Coronary artery (tissue), 2 donors: ENCODE results near the gene ANO1.

Experiments
- DNase-seq: peaks from one replicate; pipeline ENCODE4 v3.0.0-alpha.2; 2017; ENCODE audit warnings: low spot score
- H3K27ac ChIP-seq, 2 donors: fragments of 200-600 bp; sonication (generic); one replicate each; pipeline ENCODE4 v1.5.1; 2016 to 2019
- H3K4me3 ChIP-seq: fragments of 200-600 bp; sonication (generic); 2 replicates; pipeline ENCODE4 v1.5.1; 2016; ENCODE audit warnings: mild to moderate bottlenecking, moderate library complexity
- TF ChIP-seq, protein P1 (sequence below): fragments of 200-600 bp; sonication (generic); IDR thresholded peaks from one replicate; pipeline ENCODE4 v1.5.1; 2019; ENCODE audit warnings: antibody characterized with exemption

Gene ANO1

DNA sequence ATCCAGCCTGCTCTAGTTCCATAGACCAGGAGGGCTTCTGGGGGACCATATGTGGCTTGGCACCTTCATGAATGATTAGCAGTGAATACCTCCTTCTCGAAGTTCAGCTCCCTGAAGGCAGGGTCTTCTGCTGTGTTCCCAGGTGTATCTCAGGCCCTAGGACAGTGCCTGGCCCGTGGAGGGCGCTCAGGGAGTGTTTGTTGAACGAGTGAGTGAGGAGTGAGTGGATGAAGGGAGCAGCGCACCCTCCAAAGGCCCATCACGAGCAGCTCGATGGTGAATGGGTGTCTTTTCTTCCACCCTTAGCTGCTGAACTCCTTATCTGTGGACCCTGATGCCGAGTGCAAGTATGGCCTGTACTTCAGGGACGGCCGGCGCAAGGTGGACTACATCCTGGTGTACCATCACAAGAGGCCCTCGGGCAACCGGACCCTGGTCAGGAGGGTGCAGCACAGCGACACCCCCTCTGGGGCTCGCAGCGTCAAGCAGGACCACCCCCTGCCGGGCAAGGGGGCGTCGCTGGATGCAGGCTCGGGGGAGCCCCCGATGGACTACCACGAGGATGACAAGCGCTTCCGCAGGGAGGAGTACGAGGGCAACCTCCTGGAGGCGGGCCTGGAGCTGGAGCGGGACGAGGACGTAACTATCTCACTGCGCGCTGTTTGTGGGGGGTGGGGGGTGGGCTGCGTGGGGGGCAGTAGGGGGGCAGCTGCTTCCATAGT lies 9.5 kb downstream of the ANO1 start:
- no peak for DNase-seq
- Histone ChIP-seq H3K27ac (peak overlapping the region in 1 of 2 donors; percentile 31), H3K4me3 (no peak overlapping the region)
- TF ChIP-seq, protein P1, sequence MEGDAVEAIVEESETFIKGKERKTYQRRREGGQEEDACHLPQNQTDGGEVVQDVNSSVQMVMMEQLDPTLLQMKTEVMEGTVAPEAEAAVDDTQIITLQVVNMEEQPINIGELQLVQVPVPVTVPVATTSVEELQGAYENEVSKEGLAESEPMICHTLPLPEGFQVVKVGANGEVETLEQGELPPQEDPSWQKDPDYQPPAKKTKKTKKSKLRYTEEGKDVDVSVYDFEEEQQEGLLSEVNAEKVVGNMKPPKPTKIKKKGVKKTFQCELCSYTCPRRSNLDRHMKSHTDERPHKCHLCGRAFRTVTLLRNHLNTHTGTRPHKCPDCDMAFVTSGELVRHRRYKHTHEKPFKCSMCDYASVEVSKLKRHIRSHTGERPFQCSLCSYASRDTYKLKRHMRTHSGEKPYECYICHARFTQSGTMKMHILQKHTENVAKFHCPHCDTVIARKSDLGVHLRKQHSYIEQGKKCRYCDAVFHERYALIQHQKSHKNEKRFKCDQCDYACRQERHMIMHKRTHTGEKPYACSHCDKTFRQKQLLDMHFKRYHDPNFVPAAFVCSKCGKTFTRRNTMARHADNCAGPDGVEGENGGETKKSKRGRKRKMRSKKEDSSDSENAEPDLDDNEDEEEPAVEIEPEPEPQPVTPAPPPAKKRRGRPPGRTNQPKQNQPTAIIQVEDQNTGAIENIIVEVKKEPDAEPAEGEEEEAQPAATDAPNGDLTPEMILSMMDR = no peak

DNA sequence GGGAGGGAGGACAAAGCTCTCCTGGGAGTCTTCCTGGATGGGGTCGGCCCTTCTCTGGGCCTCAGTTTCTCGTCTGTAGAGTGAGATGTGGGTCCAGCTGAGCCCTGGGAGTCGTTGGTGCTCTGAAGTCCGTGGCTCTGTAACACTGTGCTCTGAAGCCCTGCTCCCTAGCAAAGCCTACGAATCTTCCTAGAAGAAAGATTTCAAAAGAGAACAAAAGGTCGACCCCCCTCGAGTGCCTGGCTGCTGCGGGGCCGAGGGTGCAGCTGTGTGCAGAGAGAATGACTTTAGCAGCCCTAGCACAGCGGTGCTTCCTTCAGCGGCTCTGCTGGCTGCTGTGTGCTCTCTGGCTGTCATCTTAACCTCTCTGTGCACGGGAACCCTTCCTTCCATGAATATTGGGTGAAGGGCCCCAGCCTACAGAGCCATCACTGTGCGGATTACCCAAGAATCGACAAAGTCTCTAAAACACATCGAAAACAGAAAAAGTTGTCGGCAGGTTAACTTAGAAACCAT lies 10.7 kb downstream of the ANO1 start:
- TF ChIP-seq, protein P1 = no peak
- Histone ChIP-seq H3K27ac (no peak overlapping the region), H3K4me3 (no peak overlapping the region)
- DNase-seq = no peak

DNA sequence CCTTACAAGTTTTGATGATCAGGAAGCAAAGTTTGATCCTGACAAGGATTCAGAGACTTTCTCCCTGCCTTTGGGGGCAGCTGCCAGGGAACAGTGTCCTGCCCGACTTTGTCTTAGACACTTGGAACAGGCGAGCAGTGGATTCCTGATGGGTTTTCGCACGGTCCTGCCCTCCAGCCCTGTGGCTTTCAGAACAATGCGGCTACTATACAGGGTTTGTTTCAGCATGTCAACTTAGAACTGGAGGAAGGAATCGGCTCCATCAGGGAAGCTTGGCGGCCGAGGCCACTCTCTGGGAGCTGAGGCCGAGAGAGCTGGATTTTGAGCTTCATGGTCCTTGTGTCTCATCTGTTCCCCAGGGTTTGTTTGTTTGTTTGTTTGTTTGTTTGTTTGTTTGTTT lies 11.5 kb downstream of the ANO1 start:
- DNase-seq = no peak
- peak overlapping the region in 1 of 2 donors; percentile 28 for H3K27ac ChIP-seq
- TF ChIP-seq, protein P1 = no peak
- no peak overlapping the region for H3K4me3 ChIP-seq

DNA sequence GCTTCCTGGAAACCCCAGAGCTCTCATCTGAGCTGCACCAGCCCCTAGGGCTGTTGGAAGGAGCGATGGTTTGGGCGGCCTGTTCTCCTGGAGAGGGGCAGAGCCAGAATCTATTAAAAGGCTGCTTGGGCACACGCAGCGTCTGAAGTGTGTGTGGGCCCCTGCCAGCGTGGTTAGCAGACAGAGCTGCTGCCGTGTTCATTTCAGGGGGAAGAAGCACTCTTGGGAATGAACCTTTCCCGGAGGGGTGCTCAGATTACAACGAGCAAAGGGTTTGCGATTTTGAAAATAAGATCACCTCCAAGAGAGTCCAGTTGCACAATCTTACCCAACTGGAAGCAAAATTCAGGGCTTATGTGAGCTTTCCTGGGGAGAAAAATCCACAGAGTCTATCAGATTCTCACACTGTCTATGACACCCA lies 12.9 kb downstream of the ANO1 start:
- TF ChIP-seq, protein P1 = no peak
- Histone ChIP-seq H3K4me3 (no peak overlapping the region), H3K27ac (peak overlapping the region; percentile 30 to 57)
- DNase-seq = no peak

DNA sequence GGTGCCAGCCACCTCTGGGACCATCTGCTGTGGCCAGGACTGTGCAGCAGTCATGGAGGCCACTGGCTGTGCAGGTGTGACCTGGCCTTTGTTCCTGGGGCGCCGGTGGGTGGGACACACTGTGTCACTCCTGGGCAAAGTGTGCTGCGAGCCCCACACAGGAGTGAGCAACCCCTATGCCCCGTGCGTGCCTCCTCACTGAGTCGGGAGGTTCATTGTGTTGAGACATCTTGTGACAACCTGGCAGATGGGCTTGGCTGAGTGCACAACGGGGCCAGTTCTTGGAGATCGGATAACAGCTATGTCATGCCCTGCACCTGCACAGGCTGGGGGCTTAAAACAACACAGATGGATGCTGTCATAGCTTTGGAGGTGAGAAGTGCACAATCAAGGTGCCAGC lies 13.5 kb downstream of the ANO1 start:
- Histone ChIP-seq H3K4me3 (no peak overlapping the region), H3K27ac (peak overlapping the region in 1 of 2 donors; percentile 57)
- no peak for DNase-seq
- TF ChIP-seq, protein P1 = no peak

DNA sequence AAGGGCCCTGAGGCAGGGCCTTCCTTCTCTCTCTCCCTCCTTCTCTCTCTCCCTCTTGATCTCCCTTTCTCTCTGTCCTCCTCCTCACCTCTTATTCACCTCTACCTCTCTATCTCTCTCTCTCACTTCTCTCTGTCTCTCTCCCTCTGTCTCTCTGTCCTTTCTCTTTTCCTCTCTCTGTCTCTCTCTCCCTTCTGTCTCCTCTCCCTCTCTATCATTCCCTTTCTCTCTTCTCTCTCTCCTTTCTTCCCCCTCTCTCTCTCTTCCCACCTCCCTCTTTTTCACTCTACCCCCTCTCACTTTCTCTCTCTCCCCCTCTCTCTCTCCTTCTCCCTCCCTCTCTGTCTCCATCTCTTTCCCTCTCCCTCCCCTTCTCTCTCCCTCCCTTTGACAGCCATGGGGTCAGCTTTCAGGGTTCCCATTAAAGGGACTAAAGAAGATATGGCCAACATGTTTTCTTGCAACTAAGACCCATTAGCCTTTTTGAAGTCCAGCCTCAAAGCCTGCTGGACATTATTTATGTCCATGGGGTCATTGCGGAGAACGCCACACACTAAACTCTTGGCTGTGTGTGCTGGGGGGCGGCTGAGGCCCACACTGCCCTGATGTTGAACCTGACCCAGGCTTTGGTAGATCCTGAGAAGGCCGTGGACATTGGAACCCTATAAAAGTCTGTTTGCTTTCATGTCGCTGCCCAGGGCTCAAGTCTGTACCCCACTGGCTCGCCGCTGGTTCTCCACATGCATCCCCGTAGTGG lies 15.0 kb downstream of the ANO1 start:
- H3K27ac ChIP-seq = no peak overlapping the region
- TF ChIP-seq, protein P1 = no peak
- no peak for DNase-seq

More for the DNA sequence above, 15.0 kb downstream of the ANO1 start:
- no peak overlapping the region for H3K4me3 ChIP-seq
